Common myeloid progenitor, CD34-positive (primary cell): ENCODE data around the gene GLI1.
A peak's percentile ranks its signal among the peaks of the same experiment; 100 is the strongest.

Experiments
- CTCF ChIA-PET: fragments of 350-600 bp; sonication (Branson Sonifier 250); formaldehyde crosslinking; loops from one replicate; lab custom pipeline; 2021; ENCODE audit warnings: antibody characterized with exemption; lab: Charles Lee
- POLR2A ChIA-PET: fragments of 350-600 bp; sonication (Branson Sonifier 250); formaldehyde crosslinking; loops from one replicate; lab custom pipeline; 2021; ENCODE audit warnings: antibody characterized with exemption; lab: Charles Lee
- DNase-seq, 3 donors: peaks; one replicate each; pipeline versions ENCODE4 v3.0.0 to v3.0.0-alpha.2; 2013
- H3K27ac ChIP-seq, 2 experiments: 1 replicate in 1 of 2; 2 replicates in 1 of 2; pipeline ENCODE4 v1.7.0; 2013; ENCODE audit warnings: inconsistent platforms in 2 of 2, low read length in 2 of 2, mild to moderate bottlenecking in 2 of 2, low read depth in 1 of 2, moderate library complexity in 1 of 2; ENCODE audit not compliant: severe bottlenecking in 2 of 2, insufficient read depth in 1 of 2, poor library complexity in 1 of 2
- H3K27me3 ChIP-seq, 5 experiments: replicated peaks in 2 of 5; 1 replicate in 3 of 5; 2 replicates in 2 of 5; pipeline versions ENCODE4 v1.6.1 to v1.7.0; 2013; ENCODE audit warnings: low read length in 4 of 5, mild to moderate bottlenecking in 2 of 5, moderate library complexity in 2 of 5, inconsistent platforms in 1 of 5; ENCODE audit not compliant: insufficient read depth in 5 of 5, control insufficient read depth in 4 of 5
- H3K36me3 ChIP-seq, 4 experiments: 1 replicate in 2 of 4; 2 replicates in 2 of 4; pipeline versions ENCODE4 v1.6.1 to v1.7.0; 2013; ENCODE audit warnings: low read length in 3 of 4, control low read depth in 1 of 4, mild to moderate bottlenecking in 1 of 4; ENCODE audit not compliant: control insufficient read depth in 4 of 4, insufficient read depth in 4 of 4
- H3K4me1 ChIP-seq, 4 experiments: 1 replicate in 3 of 4; 2 replicates in 1 of 4; pipeline versions ENCODE4 v1.6.1 to v1.7.1; 2013; ENCODE audit warnings: low read length in 3 of 4, mild to moderate bottlenecking in 3 of 4, control low read depth in 1 of 4, inconsistent platforms in 1 of 4, moderate library complexity in 1 of 4; ENCODE audit not compliant: control insufficient read depth in 4 of 4, insufficient read depth in 4 of 4; ENCODE audit errors: control extremely low read depth in 1 of 4
- H3K4me3 ChIP-seq, 7 experiments: 1 replicate in 4 of 7; 2 replicates in 3 of 7; pipeline versions ENCODE4 v1.5.1 to v1.7.0; 2013; ENCODE audit warnings: mild to moderate bottlenecking in 7 of 7, low read length in 6 of 7, moderate library complexity in 6 of 7, inconsistent platforms in 2 of 7, low read depth in 2 of 7, control low read depth in 1 of 7; ENCODE audit not compliant: insufficient read depth in 4 of 7, control insufficient read depth in 1 of 7; ENCODE audit errors: extremely low read depth in 1 of 7
- H3K9me3 ChIP-seq, 5 experiments: 1 replicate in 4 of 5; 2 replicates in 1 of 5; pipeline versions ENCODE4 v1.6.1 to v1.7.1; 2013; ENCODE audit warnings: low read length in 4 of 5, mild to moderate bottlenecking in 2 of 5, inconsistent platforms in 1 of 5, low read depth in 1 of 5, moderate library complexity in 1 of 5; ENCODE audit not compliant: control insufficient read depth in 4 of 5, insufficient read depth in 2 of 5; ENCODE audit errors: control extremely low read depth in 1 of 5
- WGBS: methylation state at CpG from one replicate; pipeline ENCODE4 v1.1.5; 2013; ENCODE audit not compliant: insufficient coverage; 5-methylcytosine and 5-hydroxymethylcytosine counted together

Gene GLI1

GRCh38 chr12:57518920-57519795 lies 59.6 kb downstream of the GLI1 start:
- ChIA-PET POLR2A (interaction anchor here (0.6 to 2.9 kb wide), 9 partner anchors 9 to 57 kb away, joined by 3 to 14 read pairs (median 7); partner anchors contain the start of genes ARHGAP9 and DCTN2), CTCF (interaction anchor here (1.0 to 5.3 kb wide), 4 partner anchors 10 to 119 kb away, joined by 3 to 22 read pairs (median 4); no protein-coding TSS in a partner anchor)
- peak in 1 of 3 donors; percentile 22 for DNase-seq
- H3K9me3 ChIP-seq, result no peaks in the 10 kb centered on the region
- H3K36me3 ChIP-seq, result peaks cover 15 to 46% (median 35%) of the 10 kb centered on the region in 4 experiments
- no peaks in the 10 kb centered on the region for H3K27me3 ChIP-seq
- H3K27ac ChIP-seq, result peak overlapping the region; percentile 99 to 100
- peaks cover 14 to 48% (median 45%) of the 10 kb centered on the region in 4 experiments for H3K4me1 ChIP-seq
- peak overlapping the region; percentile 75 to 99 (median 96) for H3K4me3 ChIP-seq
- WGBS, result 18% methylated on average over 5 of the region's 7 CpGs

GRCh38 chr12:57519796-57520052 lies 60.1 kb downstream of the GLI1 start:
- peaks cover 16 to 47% (median 36%) of the 10 kb centered on the region in 4 experiments for H3K36me3 ChIP-seq
- H3K27ac ChIP-seq, result peak overlapping the region; percentile 99 to 100
- ChIA-PET CTCF (interaction anchor here (1.0 to 1.5 kb wide), 4 partner anchors 11 to 119 kb away, joined by 3 to 6 read pairs (median 4); no protein-coding TSS in a partner anchor), POLR2A (interaction anchor here (0.6 to 2.9 kb wide), 11 partner anchors 10 to 85 kb away, joined by 3 to 14 read pairs (median 6); partner anchors contain the start of genes ARHGAP9 and DCTN2)
- H3K4me1 ChIP-seq, result peaks cover 14 to 52% (median 51%) of the 10 kb centered on the region in 4 experiments
- H3K4me3 ChIP-seq, result peak overlapping the region; percentile 75 to 99 (median 96)
- no peaks in the 10 kb centered on the region for H3K27me3 ChIP-seq
- peak in 1 of 3 donors; percentile 24 for DNase-seq
- WGBS, result 0% methylated on average over 8 of the region's 8 CpGs
- no peaks in the 10 kb centered on the region for H3K9me3 ChIP-seq

DNA sequence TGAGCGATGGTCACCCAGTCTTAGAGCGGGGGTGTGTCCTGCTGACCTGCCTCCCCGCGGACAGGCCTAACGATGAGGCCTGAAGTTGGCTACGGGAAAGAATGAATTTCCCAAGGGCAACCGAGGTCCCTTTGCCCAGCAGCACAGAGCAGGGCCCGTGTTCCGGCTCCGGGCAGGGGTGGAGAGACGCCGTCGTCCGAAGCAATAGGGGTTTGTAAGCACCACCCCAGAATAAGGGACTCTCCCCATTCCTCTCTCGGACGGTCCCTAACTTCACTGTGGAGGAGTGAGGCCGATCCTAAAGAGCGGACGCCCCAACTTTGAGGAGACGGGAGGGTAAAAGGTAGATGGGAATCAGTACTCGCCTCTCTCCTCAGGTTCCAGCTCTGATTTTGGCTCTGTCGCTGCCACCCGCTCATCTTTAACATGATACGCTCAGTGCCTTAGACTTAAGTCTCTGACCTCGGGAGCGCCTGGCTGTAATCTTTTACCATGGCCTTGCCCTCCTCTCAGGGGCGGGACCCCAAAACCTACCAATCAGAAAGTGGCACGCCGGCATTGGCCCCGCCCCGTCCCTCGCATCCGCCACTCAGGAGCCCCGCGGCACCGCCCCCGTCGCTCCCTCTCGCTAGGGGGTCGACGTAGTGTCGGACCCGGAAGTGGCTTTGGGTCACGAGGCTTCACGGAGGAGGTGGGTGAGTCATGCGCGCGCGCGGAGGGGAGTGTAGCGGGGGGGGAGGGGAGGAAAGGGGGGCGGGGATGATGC lies 60.7 kb downstream of the GLI1 start, which contains the start of gene DDIT3:
TSS of gene DDIT3 (minus strand) at position 462 of the 766 bp plus-strand sequence. CDS start 3,108 bp downstream, outside the sequence.
- DNase-seq, result peak; percentile 99
- CTCF ChIA-PET, result interaction anchor here (1.0 to 1.5 kb wide), 6 partner anchors 10 to 118 kb away, joined by 3 to 6 read pairs (median 3); no protein-coding TSS in a partner anchor
- WGBS, result 0% methylated on average over 26 of the region's 52 CpGs
- Histone ChIP-seq H3K27ac (peak within 1 kb of the TSS; percentile 99 to 100), H3K36me3 (peaks cover 15 to 46% (median 35%) of the 10 kb centered on the region in 4 experiments), H3K4me3 (peak within 1 kb of the TSS; percentile 75 to 99 (median 96)), H3K9me3 (no peaks in the 10 kb centered on the region), H3K27me3 (no peaks in the 10 kb centered on the region), H3K4me1 (peaks cover 14 to 53% (median 52%) of the 10 kb centered on the region in 4 experiments)
- POLR2A ChIA-PET, result interaction anchor here (0.8 to 2.9 kb wide), 14 partner anchors 10 to 432 kb away, joined by 3 to 14 read pairs (median 5); partner anchors contain the start of genes ARHGAP9 and DCTN2

- no peak for DNase-seq
- H3K27me3 ChIP-seq, result no peaks in the 10 kb centered on the region
- peak overlapping the region; percentile 88 to 94 for H3K27ac ChIP-seq
- no peaks in the 10 kb centered on the region for H3K9me3 ChIP-seq
- peaks cover 14 to 56% (median 52%) of the 10 kb centered on the region in 4 experiments for H3K4me1 ChIP-seq
- peak overlapping the region in 6 of 7 experiments; percentile 23 to 86 (median 64) for H3K4me3 ChIP-seq
- 72% methylated on average over 11 of the region's 17 CpGs for WGBS
- H3K36me3 ChIP-seq, result peaks cover 12 to 43% (median 33%) of the 10 kb centered on the region in 4 experiments
- ChIA-PET CTCF (interaction anchor here (1.3 to 1.4 kb wide), 2 partner anchors 24 to 63 kb away, joined by 3 read pairs; no protein-coding TSS in a partner anchor), POLR2A (interaction anchor here (2.9 kb wide), 1 partner anchor 11 kb away, joined by 13 read pairs; no protein-coding TSS in a partner anchor)
Observed at GRCh38 chr12:57521525-57522010, 62.0 kb downstream of the GLI1 start.
